HG02852 (cell line): ENCODE results near the gene TSPAN10.

ENCODE experiments used
- ATAC-seq: cut with Tn5 transposase; IDR thresholded peaks from one replicate; pipeline ENCODE4 v1.9.1; 2021; ENCODE audit warnings: mild to moderate bottlenecking, moderate library complexity; ENCODE audit not compliant: unreplicated experiment

Gene TSPAN10

DNA sequence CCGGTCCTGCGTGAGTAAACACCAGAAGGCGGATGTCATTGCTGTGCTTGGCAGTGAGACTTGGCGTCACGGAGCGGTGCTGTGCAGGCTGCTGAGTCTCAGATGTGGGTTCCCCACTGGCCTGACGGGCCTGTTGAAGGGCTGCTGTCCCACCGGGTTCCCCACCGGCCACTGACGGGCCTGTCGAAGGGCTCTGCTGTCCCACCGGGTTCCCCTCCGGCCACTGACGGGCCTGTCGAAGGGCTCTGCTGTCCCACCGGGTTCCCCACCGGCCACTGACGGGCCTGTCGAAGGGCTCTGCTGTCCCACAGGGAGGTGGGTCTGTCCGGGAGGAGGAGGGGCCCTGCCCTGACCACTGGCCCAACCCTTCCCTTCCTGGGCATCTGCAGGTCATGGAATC, 49.6 kb downstream of the TSPAN10 start:
- ATAC-seq = no peak

DNA sequence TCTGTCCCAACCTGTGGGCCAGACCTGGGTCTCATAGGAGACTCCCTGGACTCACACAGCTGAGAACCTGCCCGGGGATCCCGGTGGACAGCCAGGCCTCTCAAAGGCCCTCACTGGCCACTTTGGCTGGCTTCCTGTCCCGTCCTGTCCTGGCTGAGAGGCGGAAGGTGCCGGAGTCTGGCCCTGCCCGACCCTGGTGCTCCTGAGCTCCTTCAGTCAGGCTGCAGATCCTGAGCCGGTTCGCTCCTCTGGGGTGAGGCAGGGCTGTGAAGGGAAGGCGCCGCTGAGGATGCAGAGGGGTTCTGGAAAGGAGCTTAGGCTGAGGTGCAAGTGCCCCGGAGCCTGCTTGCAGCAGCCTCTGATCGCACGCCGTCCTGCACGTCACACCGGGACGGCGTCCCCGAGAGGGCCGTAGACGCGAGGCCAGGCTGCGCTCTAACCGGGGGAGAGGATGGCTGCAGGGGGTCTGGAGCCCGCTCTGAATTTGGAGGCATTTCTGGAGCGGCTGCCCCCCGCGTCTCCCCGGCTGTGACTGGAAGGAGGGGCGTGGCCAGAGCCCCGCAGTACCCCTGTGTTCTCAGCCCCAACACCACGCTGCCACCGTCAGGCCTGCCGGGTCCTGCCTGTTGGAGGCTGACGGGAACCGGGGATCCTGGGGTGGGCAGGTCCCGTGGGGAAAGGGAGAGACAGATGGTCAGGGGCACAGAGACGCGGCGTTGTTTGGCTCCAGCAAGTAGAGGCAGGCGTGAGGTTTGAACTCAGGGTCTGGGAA, 51.0 kb downstream of the TSPAN10 start:
- ATAC-seq = no peak

DNA sequence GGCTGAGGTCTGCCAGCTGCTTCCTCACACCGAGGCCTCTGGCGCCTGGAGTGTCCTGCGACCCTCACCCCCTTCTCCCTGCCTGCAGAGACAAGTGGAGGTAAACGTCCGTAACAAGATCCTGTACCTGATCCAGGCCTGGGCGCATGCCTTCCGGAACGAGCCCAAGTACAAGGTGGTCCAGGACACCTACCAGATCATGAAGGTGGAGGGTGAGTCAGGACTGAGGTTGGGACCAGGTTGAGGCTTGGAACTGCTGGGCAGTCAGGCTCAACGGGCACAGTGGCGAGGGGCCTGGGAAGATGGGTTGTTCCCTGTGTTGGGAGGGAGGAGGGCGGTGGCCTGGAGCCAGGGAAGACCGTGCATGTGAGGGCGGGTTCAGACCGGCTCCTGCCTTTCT, 51.6 kb downstream of the TSPAN10 start:
- no peak for ATAC-seq

DNA sequence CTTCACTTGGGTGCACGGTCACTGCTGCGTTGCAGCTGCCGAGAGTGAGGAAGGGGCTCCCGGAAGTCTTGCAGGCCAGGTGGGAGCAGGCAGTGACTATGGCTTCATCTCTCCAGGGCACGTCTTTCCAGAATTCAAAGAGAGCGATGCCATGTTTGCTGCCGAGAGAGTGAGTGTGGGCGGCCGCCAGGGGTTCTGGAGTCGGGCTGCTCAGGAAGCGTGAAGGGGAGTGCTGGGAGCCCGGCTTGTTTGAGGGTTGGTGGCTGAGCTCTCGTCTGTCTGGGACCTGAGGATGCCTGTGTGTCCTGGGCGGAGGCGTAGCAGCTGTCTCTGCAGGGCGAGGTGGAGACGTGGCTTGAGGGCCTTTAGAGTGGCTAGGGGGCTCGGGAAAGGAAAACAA, 53.1 kb downstream of the TSPAN10 start:
- no peak for ATAC-seq

DNA sequence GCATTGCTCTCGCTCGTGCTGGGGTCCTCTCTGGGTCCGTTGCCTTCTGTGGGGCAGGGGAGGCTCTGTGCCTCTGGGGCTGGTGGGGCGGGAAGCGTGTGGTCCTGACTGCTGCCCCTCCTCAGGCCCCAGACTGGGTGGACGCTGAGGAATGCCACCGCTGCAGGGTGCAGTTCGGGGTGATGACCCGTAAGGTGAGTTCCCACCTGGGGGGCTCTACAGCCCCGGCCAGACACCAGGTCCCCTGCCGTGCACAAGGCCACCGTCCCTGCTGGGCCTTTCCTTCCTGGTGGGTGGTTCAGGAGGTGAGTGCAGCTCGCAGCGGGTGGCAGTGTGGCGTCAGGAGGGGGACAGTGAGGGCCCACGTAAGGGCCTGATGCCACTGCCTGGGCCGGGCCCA, 53.6 kb downstream of the TSPAN10 start:
- no peak for ATAC-seq

DNA sequence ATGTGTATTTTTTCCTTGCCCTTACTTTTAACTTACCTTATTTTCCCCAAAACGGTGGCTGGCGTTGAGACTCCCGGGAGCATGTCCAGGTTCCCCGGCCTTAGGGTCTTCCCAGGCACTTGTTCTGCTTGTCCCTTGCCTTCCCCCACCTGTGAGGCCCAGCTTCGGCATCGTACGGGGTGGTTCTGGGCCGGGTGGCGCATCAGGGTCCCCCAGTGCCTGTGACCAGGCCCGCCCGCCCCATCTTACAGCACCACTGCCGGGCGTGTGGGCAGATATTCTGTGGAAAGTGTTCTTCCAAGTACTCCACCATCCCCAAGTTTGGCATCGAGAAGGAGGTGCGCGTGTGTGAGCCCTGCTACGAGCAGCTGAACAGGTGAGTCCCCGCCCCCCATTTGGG, 54.2 kb downstream of the TSPAN10 start:
- ATAC-seq = no peak

DNA sequence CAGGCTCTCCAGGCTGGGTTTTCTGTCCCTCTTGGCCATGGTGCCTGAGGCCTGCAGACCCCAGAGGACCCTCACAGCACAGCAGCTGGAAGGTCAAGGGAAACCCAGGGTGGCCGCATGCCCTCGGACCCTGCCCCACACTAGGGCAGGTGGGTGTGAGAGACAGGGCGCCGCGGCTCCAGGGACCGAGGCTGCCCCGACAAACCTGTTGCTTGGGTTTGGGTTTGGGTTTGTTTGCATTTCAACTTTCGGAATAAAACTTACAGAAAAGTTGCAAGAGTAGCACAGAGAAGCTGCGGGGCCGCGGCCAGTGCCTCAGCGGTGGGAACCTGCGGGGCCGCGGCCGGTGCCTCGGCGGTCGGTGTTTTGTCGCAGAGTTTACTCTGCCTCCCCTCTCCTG, 54.6 kb downstream of the TSPAN10 start:
- ATAC-seq = no peak

DNA sequence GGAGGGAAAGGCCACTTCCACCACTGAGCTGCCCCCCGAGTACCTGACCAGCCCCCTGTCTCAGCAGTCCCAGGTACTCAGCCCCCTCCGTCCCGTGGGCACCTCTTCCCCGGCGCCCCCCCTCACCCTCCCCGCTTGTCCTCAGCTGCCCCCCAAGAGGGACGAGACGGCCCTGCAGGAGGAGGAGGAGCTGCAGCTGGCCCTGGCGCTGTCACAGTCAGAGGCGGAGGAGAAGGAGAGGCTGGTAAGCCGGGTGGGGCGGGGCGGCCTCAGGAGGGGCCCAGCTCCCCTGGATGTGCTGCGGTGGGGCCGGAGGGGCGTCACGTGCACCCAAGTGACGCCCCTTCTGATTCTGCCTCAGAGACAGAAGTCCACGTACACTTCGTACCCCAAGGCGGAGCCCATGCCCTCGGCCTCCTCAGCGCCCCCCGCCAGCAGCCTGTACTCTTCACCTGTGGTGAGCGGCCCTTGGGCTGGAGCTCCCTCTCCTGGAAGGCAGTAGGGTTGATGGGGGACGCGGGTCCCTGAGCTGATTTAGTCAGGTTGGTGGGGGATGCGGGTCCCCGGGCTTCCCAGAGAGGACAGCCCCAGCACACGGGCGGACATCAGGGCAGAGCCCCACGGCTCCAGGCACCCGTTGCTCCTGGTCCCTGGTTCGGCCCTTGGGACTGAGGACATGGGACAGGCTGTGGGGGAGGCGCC, 56.7 kb downstream of the TSPAN10 start:
- no peak for ATAC-seq

DNA sequence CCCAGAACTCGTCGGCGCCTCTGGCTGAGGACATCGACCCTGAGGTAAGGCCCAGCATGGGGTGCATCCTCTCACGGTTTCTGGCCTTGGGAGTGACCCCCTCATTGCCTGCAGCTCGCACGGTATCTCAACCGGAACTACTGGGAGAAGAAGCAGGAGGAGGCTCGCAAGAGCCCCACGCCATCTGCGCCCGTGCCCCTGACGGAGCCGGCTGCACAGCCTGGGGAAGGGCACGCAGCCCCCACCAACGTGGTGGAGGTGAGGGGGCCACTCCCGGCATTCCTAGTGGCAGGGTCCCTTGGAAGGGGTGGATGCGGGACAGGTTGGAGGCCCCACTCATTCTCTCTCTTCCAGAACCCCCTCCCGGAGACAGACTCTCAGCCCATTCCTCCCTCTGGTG, 57.8 kb downstream of the TSPAN10 start:
- ATAC-seq = no peak

DNA sequence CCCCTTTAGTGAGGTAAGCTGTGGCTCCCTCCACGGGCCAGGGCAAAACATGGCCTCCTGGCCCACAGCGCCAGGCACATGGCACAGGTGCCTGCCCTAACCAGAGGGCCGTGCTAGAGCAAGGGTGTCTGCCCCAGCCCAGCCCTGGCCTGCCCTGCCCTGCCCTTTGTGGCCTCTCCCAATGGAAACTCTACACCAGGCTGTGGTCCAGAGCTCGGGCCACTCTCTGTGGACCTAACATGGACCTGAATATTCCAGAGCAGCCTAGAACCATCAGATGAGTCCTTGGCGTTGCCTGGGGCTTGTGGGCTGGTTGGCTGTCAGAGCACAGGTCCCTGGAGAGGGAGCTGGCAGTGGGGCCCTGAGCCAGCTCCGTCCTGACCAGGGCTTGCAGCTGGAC, 58.2 kb downstream of the TSPAN10 start:
- ATAC-seq = no peak

DNA sequence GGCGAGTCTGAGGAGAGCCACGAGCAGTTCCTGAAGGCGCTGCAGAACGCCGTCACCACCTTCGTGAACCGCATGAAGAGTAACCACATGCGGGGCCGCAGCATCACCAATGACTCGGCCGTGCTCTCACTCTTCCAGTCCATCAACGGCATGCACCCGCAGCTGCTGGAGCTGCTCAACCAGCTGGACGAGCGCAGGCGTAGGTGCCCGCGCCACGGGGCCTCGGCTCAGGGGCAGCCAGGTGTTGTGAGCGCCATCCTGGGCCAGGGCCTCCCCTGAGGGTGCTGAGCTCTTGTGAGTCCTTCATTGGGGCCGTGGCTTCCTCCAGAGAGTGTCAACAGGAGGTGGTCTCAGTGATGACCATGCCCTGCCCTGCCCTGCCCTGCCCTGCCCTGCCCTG, 58.8 kb downstream of the TSPAN10 start:
- no peak for ATAC-seq

DNA sequence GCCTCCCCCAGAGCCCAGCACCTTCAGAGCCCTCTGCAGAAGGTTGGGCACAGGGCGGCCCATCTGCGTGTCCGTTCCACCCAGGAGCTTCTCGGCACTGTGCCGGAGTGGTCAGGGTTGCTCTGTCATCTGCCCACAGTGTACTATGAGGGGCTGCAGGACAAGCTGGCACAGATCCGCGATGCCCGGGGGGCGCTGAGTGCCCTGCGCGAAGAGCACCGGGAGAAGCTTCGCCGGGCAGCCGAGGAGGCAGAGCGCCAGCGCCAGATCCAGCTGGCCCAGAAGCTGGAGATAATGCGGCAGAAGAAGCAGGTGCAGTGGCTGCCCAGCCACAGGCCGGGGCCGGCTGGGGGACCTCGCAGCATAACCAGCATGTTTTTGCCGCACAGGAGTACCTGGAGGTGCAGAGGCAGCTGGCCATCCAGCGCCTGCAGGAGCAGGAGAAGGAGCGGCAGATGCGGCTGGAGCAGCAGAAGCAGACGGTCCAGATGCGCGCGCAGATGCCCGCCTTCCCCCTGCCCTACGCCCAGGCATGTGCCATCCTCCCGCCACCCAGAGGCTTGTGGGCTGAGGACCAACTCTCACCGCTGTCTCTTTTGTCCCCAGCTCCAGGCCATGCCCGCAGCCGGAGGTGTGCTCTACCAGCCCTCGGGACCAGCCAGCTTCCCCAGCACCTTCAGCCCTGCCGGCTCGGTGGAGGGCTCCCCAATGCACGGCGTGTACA, 59.4 kb downstream of the TSPAN10 start:
- ATAC-seq = no peak

DNA sequence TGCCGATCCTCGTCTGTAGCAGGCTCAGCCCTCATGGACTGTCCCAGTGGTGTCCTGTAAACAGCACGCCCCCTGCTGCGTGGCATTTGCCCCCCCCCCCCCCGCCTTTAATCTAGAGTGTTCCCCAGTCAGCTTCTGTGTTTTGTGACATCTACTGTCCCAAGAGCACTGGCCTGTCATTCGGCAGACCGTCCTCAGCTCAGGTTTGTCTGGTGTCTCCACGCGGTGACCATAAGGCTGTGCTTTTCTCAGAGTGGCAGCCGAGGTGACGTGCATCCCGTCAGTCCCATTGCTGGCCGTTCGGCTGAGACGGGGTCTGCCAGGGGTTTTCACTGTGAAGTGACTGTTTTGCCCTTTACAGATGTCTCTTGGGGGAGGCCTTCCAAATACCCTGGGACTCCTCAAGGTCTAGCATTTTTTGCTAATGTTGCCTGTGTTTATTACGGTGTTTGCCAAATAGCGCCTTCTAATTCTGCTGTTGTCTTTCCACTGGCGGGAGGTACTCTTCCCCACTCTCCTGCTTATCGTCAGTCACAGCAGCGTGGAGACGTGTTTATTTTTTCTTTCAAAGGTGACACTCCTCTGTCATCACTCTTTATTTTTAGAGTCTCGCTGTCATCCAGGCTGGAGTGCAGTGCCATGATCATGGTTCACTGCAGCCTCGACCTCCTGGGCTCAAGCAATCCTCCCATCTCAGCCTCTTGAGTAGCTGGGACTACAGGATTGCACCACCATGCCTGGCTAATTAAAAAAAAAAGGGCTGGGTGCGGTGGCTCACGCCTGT, 60.5 kb downstream of the TSPAN10 start:
- ATAC-seq = no peak
